Measurements from ENCODE around the gene CCNB1.
A peak's percentile ranks its signal among the peaks of the same experiment; 100 is the strongest.
"Not testable (repeated sequence)": the region's sequence is repeated elsewhere in the genome, so short reads cannot be mapped to it uniquely, and the experiment has no call there.

The CCNB1 gene

DNA sequence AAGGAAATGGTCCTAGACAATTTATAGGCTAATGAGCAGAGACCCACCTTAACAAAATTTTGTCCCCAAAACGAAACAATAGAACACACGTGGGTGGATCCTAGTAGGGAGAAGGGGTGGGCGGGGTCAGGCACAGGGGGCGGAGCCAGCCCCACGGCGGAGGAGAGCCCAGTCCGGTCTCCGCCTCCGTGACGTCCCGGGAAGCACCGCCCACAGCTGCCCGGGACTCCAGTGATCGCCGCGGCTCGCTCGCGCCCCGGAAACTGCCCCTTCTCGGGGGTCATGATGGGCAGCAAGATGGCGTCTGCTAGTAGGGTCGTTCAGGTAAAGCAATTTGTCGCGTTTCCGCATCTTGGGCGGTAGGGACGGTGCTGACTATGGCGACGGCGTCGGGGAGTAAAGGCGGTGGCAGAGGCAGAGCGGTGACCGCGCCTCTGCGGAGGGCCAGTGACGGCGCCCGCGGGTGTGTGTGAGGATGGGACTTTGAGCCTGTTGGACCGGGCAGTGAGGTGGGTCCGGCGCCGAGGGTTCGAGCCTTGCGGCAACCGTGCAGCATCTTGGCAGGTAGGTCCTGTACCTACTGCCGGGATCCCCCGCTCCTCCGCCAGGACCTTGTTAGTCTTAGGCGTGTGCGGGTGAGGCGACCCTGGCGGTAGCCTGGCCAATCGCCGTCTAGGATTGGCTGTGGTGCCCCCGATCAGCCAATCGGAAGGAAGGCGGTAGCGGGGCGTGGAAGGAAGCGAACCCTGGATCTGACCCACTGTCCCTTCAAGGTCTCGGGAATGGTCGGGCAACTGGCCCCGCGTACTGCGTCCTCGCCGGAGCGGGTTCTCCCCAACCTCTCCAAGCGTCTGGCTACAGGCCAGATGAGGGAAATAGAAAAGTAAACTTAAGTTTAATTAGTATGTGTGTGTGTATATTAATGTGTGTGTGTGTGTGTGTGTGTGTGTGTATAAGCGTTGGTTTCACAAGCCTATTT is 50.9 kb downstream of the CCNB1 start (continued):
- peak; percentile 21; the same call in 1 of the 2 replicates for TF ChIP-seq ZIC2 (tag by site-specific recombination; IDR thresholded peaks at IDR 0.05)
- TF ChIP-seq TRIM28 (IDR thresholded peaks at IDR 0.05; ENCODE audit: borderline replicate concordance, low read length) = no peak

DNA sequence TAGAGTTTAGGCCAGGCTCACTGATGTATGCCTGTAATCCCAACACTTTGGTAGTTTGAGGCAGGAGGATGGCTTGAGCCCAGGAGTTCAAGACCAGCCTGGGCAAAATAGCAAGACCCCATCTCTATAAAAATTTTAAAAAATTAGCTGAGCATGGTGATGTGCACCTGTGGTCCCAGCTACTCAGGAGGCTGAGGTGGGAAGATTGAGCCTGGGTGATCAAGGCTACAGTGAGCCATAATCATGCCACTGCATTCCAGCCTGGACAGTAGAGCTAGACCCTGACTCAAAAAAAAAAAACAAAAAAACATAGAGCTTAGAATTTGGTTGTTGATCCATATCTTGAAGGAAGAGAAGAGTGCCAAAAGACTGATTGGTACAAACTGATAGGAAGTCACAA is 53.0 kb downstream of the CCNB1 start:
- H3K27ac ChIP-seq (ENCODE audit: extremely low read depth, low read depth, low read length) = no peak overlapping the region
- ChIA-PET POLR2A (interaction anchor here (0.8 kb wide), 1 partner anchor 14 kb away, joined by 3 read pairs; no protein-coding TSS in a partner anchor), CTCF (no interaction called here)
- peaks cover 4% of the 10 kb centered on the region in 2 experiments; a peak in 1 of 3 replicates for H3K36me3 ChIP-seq (ENCODE audit: control insufficient read depth in 2 of 2, insufficient read depth in 1 of 2, low read length in 2 of 2)
- no peaks in the 10 kb centered on the region for H3K9me3 ChIP-seq (ENCODE audit: control insufficient read depth, insufficient read depth, low read depth, low read length)
- no peaks in the 10 kb centered on the region for H3K4me1 ChIP-seq (ENCODE audit: control insufficient read depth, insufficient read depth, low read length)
- TF ChIP-seq, protein P1, sequence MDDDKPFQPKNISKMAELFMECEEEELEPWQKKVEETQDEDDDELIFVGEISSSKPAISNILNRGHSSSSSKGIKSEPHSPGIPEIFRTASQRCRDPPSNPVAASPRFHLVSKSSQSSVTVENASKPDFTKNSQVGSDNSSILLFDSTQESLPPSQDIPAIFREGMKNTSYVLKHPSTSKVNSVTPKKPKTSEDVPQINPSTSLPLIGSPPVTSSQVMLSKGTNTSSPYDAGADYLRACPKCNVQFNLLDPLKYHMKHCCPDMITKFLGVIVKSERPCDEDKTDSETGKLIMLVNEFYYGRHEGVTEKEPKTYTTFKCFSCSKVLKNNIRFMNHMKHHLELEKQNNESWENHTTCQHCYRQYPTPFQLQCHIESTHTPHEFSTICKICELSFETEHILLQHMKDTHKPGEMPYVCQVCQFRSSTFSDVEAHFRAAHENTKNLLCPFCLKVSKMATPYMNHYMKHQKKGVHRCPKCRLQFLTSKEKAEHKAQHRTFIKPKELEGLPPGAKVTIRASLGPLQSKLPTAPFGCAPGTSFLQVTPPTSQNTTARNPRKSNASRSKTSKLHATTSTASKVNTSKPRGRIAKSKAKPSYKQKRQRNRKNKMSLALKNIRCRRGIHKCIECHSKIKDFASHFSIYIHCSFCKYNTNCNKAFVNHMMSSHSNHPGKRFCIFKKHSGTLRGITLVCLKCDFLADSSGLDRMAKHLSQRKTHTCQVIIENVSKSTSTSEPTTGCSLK (tag by site-specific recombination; IDR thresholded peaks at IDR 0.05) = no peak
- TF ChIP-seq KLF8 (tag by site-specific recombination; IDR thresholded peaks at IDR 0.05) (no peak), ZNF121 (tag by site-specific recombination; IDR thresholded peaks at IDR 0.05) (peak; percentile 64; the same call in 1 of the 2 replicates)
- H3K4me3 ChIP-seq (ENCODE audit: low read depth, low read length) = no peak overlapping the region

GRCh38 chr5:69220371-69220770 is 53.4 kb downstream of the CCNB1 start:
- not testable (repeated sequence) for H3K4me1 ChIP-seq (ENCODE audit: control insufficient read depth, insufficient read depth, low read length)
- CTCF ChIA-PET = interaction anchor here (0.6 kb wide), 1 partner anchor 192 kb away, joined by 4 read pairs; no protein-coding TSS in a partner anchor

DNA sequence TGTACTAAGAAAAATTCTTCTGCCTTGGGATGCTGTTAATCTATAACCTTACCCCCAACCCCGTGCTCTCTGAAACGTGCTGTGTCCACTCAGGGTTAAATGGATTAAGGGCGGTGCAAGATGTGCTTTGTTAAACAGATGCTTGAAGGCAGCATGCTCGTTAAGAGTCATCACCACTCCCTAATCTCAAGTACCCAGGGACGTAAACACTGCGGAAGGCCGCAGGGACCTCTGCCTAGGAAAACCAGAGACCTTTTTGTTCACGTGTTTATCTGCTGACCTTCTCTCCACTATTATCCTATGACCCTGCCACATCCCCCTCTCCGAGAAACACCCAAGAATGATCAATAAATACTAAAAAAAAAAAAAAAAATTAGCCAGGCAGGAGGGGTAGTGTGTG is 53.9 kb downstream of the CCNB1 start:
- CTCF ChIA-PET = interaction anchor here (0.6 kb wide), 1 partner anchor 193 kb away, joined by 4 read pairs; no protein-coding TSS in a partner anchor
- H3K9me3 ChIP-seq (ENCODE audit: control insufficient read depth, insufficient read depth, low read depth, low read length); H3K4me1 ChIP-seq (ENCODE audit: control insufficient read depth, insufficient read depth, low read length); H3K27ac ChIP-seq (ENCODE audit: extremely low read depth, low read depth, low read length); H3K36me3 ChIP-seq (ENCODE audit: control insufficient read depth in 2 of 2, insufficient read depth in 1 of 2, low read length in 2 of 2); POLR2A ChIA-PET; H3K4me3 ChIP-seq (ENCODE audit: low read depth, low read length): not testable (repeated sequence)

More at GRCh38 chr5:69220371-69220770, 53.4 kb downstream of the CCNB1 start:
- H3K27ac ChIP-seq (ENCODE audit: extremely low read depth, low read depth, low read length); H3K9me3 ChIP-seq (ENCODE audit: control insufficient read depth, insufficient read depth, low read depth, low read length); H3K4me3 ChIP-seq (ENCODE audit: low read depth, low read length); H3K36me3 ChIP-seq (ENCODE audit: control insufficient read depth in 2 of 2, insufficient read depth in 1 of 2, low read length in 2 of 2); POLR2A ChIA-PET: not testable (repeated sequence)

DNA sequence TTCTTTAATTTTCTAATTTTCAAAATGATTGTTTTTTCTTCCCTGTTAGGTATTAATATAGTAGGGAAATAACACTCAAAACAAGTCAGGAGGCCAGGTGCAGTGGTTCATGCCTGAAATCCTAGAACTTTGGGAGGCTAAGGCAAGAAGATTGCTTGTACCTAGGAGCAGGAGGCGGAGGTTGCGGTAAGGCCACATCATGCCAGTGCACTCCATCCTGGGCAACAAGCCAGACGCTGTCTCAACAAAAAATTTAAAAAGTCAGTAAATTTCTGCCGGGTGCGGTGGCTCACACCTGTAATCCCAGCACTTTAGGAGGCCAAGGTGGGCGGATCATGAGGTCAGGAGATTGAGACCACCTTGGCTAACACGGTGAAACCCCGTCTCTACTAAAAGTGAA is 57.6 kb downstream of the CCNB1 start:
- TF ChIP-seq ZNF202 (tag by site-specific recombination; IDR thresholded peaks at IDR 0.05; ENCODE audit: borderline replicate concordance) = no peak
- TF ChIP-seq GLI2 (tag by site-specific recombination; IDR thresholded peaks at IDR 0.05; ENCODE audit: borderline replicate concordance, low read depth) = no peak

GRCh38 chr5:69225860-69226259 is 58.9 kb downstream of the CCNB1 start:
- H3K27ac ChIP-seq (ENCODE audit: extremely low read depth, low read depth, low read length) = no peak overlapping the region
- CTCF ChIA-PET = interaction anchor here (0.9 kb wide), 1 partner anchor 26 kb away, joined by 3 read pairs; no protein-coding TSS in a partner anchor
- no peaks in the 10 kb centered on the region for H3K4me1 ChIP-seq (ENCODE audit: control insufficient read depth, insufficient read depth, low read length)
- H3K36me3 ChIP-seq (ENCODE audit: control insufficient read depth in 2 of 2, insufficient read depth in 1 of 2, low read length in 2 of 2) = peaks cover 18 to 35% of the 10 kb centered on the region in 2 experiments
- TF ChIP-seq TRIM28 (IDR thresholded peaks at IDR 0.05; ENCODE audit: borderline replicate concordance, low read length) (no peak), ZBTB48 (tag by site-specific recombination; IDR thresholded peaks at IDR 0.05) (no peak), ZNF792 (tag by site-specific recombination; IDR thresholded peaks at IDR 0.05) (no peak), ZNF416 (tag by site-specific recombination; IDR thresholded peaks at IDR 0.05) (no peak), EGR2 (tag by site-specific recombination; IDR thresholded peaks at IDR 0.05; ENCODE audit: low read depth) (no peak), ZNF114 (tag by site-specific recombination; IDR thresholded peaks at IDR 0.05) (no peak), ZNF555 (tag by site-specific recombination; conservative IDR thresholded peaks at IDR 0.05) (no peak), ZNF239 (tag by site-specific recombination; IDR thresholded peaks at IDR 0.05) (no peak), ZNF791 (tag by site-specific recombination; IDR thresholded peaks at IDR 0.05) (no peak), ZNF629 (tag by site-specific recombination; IDR thresholded peaks at IDR 0.05) (no peak), ZNF133 (tag by site-specific recombination; IDR thresholded peaks at IDR 0.05) (no peak)
- TF ChIP-seq, protein P2, sequence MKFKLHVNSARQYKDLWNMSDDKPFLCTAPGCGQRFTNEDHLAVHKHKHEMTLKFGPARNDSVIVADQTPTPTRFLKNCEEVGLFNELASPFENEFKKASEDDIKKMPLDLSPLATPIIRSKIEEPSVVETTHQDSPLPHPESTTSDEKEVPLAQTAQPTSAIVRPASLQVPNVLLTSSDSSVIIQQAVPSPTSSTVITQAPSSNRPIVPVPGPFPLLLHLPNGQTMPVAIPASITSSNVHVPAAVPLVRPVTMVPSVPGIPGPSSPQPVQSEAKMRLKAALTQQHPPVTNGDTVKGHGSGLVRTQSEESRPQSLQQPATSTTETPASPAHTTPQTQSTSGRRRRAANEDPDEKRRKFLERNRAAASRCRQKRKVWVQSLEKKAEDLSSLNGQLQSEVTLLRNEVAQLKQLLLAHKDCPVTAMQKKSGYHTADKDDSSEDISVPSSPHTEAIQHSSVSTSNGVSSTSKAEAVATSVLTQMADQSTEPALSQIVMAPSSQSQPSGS (tag by site-specific recombination; IDR thresholded peaks at IDR 0.05; ENCODE audit: low read depth) = no peak
- H3K9me3 ChIP-seq (ENCODE audit: control insufficient read depth, insufficient read depth, low read depth, low read length) = no peaks in the 10 kb centered on the region
- H3K4me3 ChIP-seq (ENCODE audit: low read depth, low read length) = no peak overlapping the region
- POLR2A ChIA-PET = no interaction called here

More for the DNA sequence above, 57.6 kb downstream of the CCNB1 start:
- Histone ChIP-seq H3K4me3 (ENCODE audit: low read depth, low read length) (no peak overlapping the region), H3K27ac (ENCODE audit: extremely low read depth, low read depth, low read length) (no peak overlapping the region), H3K9me3 (ENCODE audit: control insufficient read depth, insufficient read depth, low read depth, low read length) (no peaks in the 10 kb centered on the region), H3K4me1 (ENCODE audit: control insufficient read depth, insufficient read depth, low read length) (no peaks in the 10 kb centered on the region), H3K36me3 (ENCODE audit: control insufficient read depth in 2 of 2, insufficient read depth in 1 of 2, low read length in 2 of 2) (peaks cover 15 to 25% of the 10 kb centered on the region in 2 experiments)
- ChIA-PET POLR2A (no interaction called here), CTCF (no interaction called here)

Data from HEK293 (cell line).